Osteocyte (in vitro differentiated cells): Measurements from ENCODE around the gene SMIM30. TPM values are rescaled to one million over a fixed set of nuclear protein-coding genes. Genes with fewer than 3 reads are reported as not detected.

Source experiments
- DNase-seq: peaks from one replicate; pipeline ENCODE4 v3.0.0; 2021; ENCODE audit warnings: mixed read lengths; ENCODE audit not compliant: unreplicated experiment; ENCODE audit errors: extremely low spot score
- H3K27ac Mint-ChIP-seq: one replicate; pipeline ENCODE4 v1.8.0; 2021; ENCODE audit warnings: mild to moderate bottlenecking, mixed read lengths; ENCODE audit not compliant: unreplicated experiment
- H3K27me3 Mint-ChIP-seq: one replicate; pipeline ENCODE4 v1.8.0; 2021; ENCODE audit warnings: mixed read lengths; ENCODE audit not compliant: unreplicated experiment
- H3K36me3 Mint-ChIP-seq: one replicate; pipeline ENCODE4 v1.8.0; 2021; ENCODE audit warnings: mixed read lengths; ENCODE audit not compliant: unreplicated experiment
- H3K4me1 Mint-ChIP-seq: one replicate; pipeline ENCODE4 v1.8.0; 2021; ENCODE audit warnings: mixed read lengths; ENCODE audit not compliant: unreplicated experiment
- H3K4me3 Mint-ChIP-seq: one replicate; pipeline ENCODE4 v1.8.0; 2021; ENCODE audit warnings: mild to moderate bottlenecking, moderate library complexity, mixed read lengths; ENCODE audit not compliant: unreplicated experiment
- H3K9me3 Mint-ChIP-seq: one replicate; pipeline ENCODE4 v1.8.0; 2021; ENCODE audit warnings: mixed read lengths; ENCODE audit not compliant: unreplicated experiment
- total RNA-seq: library from RNA; stranded (reverse); gene quantifications from 2 replicates; pipeline ENCODE4 v1.2.1, GENCODE V29; 2021
- TF ChIP-seq, protein P1 (sequence below): fragments of 200-600 bp; sonication (generic); IDR thresholded peaks from 2 replicates; pipeline ENCODE4 v1.5.0; 2021; ENCODE audit warnings: antibody characterized with exemption, mild to moderate bottlenecking, moderate library complexity

Gene SMIM30
- total RNA-seq, 1 donor from 2014 or later: 43.9 TPM

DNA sequence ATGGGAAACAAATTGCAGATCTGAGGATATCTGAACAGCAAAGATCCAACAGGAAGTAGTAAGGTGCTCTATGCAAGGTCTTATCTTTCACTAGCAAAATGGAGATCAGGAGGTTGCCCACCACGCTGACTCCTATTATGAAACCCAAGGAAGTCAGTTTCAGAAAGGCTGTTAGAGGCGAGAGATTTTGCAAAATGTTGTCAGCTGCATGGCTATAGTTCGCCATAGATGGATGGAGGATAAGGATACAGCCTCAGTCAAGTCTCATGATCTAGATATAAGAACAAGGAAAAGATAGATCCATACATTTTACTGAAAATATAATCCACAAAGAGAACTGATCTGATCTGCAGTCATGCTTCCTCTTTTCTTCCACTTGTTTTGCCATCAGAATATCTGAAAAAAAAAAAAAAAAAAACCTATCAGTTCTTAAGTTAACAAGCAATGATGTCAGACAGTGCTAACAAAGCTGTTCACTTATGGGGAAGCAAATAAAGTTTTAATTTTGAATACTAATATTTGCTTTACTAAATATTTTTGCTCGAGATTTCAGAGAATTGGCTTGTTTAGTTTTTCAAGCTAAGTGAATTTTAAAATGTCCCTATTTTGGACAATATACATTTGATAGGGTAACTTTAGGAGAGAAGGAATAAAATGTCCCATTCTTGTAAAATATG lies 33.7 kb downstream of the SMIM30 start:
- TF ChIP-seq, protein P1, sequence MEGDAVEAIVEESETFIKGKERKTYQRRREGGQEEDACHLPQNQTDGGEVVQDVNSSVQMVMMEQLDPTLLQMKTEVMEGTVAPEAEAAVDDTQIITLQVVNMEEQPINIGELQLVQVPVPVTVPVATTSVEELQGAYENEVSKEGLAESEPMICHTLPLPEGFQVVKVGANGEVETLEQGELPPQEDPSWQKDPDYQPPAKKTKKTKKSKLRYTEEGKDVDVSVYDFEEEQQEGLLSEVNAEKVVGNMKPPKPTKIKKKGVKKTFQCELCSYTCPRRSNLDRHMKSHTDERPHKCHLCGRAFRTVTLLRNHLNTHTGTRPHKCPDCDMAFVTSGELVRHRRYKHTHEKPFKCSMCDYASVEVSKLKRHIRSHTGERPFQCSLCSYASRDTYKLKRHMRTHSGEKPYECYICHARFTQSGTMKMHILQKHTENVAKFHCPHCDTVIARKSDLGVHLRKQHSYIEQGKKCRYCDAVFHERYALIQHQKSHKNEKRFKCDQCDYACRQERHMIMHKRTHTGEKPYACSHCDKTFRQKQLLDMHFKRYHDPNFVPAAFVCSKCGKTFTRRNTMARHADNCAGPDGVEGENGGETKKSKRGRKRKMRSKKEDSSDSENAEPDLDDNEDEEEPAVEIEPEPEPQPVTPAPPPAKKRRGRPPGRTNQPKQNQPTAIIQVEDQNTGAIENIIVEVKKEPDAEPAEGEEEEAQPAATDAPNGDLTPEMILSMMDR: no peak
- Mint-ChIP-seq H3K4me3 (no peak overlapping the region), H3K27me3 (peaks cover 67% of the 10 kb centered on the region), H3K36me3 (no peaks in the 10 kb centered on the region), H3K27ac (no peak overlapping the region), H3K9me3 (no peaks in the 10 kb centered on the region), H3K4me1 (peaks cover 2% of the 10 kb centered on the region)
- no peak for DNase-seq

DNA sequence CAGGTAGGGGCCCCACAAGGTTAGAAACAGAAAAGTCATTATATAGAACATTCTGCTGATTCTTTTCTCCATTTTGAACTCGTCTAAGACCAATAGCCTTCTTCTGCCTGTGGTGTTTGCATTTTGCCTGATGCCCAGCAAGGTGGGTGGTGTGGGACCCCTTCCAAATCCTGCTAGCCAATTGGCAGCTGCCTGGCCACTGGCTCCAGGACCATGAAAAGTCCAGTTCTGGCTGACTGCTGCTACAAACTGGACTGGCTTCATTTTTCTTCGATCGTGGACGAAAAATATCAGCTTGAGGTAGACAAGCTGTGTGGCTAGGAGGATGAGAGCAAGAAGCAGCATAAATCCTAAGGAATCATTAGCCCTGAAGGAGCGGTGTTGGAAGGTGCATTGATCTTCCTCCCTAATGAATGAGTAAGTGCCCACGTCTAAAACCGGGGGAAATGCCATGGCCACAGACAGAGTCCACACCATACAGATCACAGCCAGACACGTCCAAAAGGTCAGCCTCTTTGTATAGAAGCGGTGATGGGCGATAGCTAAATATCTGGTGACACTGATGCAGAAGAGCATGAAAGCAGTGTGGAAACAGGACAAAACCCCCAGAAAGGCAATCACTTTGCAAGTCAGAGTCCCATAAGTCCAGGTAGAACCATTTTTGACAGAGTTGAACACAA lies 34.4 kb downstream of the SMIM30 start:
- no peak for DNase-seq
- Mint-ChIP-seq H3K27me3 (peaks cover 68% of the 10 kb centered on the region), H3K9me3 (no peaks in the 10 kb centered on the region), H3K27ac (no peak overlapping the region), H3K36me3 (no peaks in the 10 kb centered on the region), H3K4me3 (no peak overlapping the region), H3K4me1 (peaks cover 2% of the 10 kb centered on the region)
- TF ChIP-seq, protein P1: no peak

DNA sequence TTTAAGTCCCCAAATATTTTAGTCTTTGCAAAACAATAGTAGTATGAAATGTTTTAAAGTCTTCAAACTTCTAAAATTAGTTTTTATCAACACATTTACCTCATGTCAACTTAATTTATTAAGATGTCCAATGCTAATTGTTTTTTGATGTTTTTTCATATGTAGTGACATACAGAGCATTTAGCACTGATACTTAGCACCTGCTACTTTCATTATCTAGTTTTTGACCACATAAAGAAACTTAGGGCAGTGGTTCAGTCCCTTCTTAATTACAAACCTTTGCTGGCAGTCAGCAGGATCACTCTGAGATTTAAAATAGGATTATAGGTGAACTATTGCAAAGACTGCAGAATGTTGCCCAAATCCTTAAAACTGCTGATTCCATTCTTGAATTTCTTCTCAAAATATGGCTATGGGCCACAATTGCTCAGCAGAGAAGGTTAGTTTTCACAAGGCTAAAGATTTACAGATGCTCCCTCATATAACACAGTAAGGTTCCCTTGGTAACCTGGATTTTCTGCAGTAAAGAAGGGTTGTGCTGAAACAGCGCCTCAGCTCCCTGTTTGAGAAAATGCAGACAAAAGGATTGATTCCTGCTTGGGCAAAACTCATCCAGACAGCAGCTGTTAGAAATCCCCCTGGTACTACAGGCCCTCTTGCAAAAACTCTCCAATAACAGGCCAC lies 35.1 kb downstream of the SMIM30 start:
- DNase-seq: no peak
- H3K9me3 Mint-ChIP-seq: no peaks in the 10 kb centered on the region
- no peak overlapping the region for H3K27ac Mint-ChIP-seq
- H3K36me3 Mint-ChIP-seq: no peaks in the 10 kb centered on the region
- H3K27me3 Mint-ChIP-seq: peaks cover 68% of the 10 kb centered on the region
- TF ChIP-seq, protein P1: no peak
- no peak overlapping the region for H3K4me3 Mint-ChIP-seq
- H3K4me1 Mint-ChIP-seq: peaks cover 2% of the 10 kb centered on the region

DNA sequence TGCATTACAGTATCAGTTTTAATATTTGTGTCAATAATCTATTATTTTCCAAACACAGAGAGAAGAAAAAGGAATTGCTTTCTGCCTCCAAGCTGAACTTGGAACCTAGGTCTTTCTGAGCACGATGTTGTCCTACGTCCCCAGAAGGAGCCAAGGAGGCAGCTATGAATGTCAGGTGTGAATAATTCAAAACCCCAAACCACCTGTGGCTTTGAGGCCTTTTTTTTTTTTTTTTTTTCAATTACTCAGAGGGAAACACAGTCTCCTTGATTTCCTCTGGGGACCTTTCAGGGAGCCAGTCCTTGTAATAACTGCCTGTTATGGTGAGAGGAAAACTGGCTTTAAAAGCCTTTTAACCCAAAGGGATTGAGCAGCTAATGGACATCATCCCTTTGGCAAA lies 40.0 kb downstream of the SMIM30 start:
- Mint-ChIP-seq H3K36me3 (no peaks in the 10 kb centered on the region), H3K27me3 (peaks cover 55% of the 10 kb centered on the region), H3K27ac (no peak overlapping the region), H3K4me3 (no peak overlapping the region), H3K9me3 (no peaks in the 10 kb centered on the region), H3K4me1 (no peaks in the 10 kb centered on the region)
- no peak for DNase-seq
- TF ChIP-seq, protein P1: no peak

DNA sequence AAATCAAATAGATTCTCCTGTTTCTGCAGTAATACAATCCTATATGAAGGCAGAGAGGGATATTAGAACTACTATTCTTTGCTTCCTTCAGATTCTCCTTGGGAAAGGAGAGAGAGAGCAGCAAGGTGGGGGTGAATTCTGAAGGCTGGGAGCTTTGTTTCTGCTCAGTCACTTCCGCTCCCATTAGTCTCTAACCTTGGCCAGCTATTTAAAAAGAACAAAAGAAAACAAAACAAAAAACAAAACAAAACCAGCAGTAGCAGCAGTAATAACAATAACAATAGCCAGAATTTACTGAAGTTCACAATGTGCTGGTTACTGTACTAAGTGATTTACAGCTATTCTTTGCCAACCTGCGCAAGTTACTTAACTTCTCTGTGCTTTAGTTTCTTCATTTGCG lies 41.7 kb downstream of the SMIM30 start:
- H3K27ac Mint-ChIP-seq: no peak overlapping the region
- no peak overlapping the region for H3K4me3 Mint-ChIP-seq
- TF ChIP-seq, protein P1: no peak
- DNase-seq: no peak
- peaks cover 46% of the 10 kb centered on the region for H3K27me3 Mint-ChIP-seq
- H3K36me3 Mint-ChIP-seq: no peaks in the 10 kb centered on the region
- no peaks in the 10 kb centered on the region for H3K9me3 Mint-ChIP-seq
- no peaks in the 10 kb centered on the region for H3K4me1 Mint-ChIP-seq
